HepG2 (cell line): ENCODE results near the gene CTSW. TPM values are rescaled to one million over a fixed set of nuclear protein-coding genes. Genes with fewer than 3 reads are reported as not detected.

Experiments used
- AFF4 ChIP-seq: sonication (generic); formaldehyde crosslinking; IDR thresholded peaks from 2 replicates; pipeline ENCODE4 v1.4.0; 2020; ENCODE audit warnings: missing genetic modification reagents
- CHCHD3 ChIP-seq: sonication (generic); formaldehyde crosslinking; IDR thresholded peaks from 2 replicates; pipeline ENCODE4 v1.8.0; 2022; ENCODE audit warnings: mild to moderate bottlenecking, missing genetic modification reagents, moderate library complexity
- DMAP1 ChIP-seq: IDR thresholded peaks from 2 replicates; pipeline ENCODE4 v1.6.1; 2016
- ERF ChIP-seq: IDR thresholded peaks from 2 replicates; pipeline ENCODE4 v1.6.1; 2018; ENCODE audit warnings: missing biosample characterization, missing genetic modification reagents
- FOXK1 ChIP-seq: sonication (generic); formaldehyde crosslinking; IDR thresholded peaks from 2 replicates; pipeline ENCODE4 v1.4.0; 2020; ENCODE audit warnings: low read depth, missing genetic modification reagents, borderline replicate concordance
- NRL ChIP-seq: sonication (generic); formaldehyde crosslinking; IDR thresholded peaks from 2 replicates; pipeline ENCODE4 v1.5.0; 2020; ENCODE audit warnings: missing genetic modification reagents, mild to moderate bottlenecking, moderate library complexity, borderline replicate concordance
- PHB2 ChIP-seq: fragments of 450-650 bp; IDR thresholded peaks from 2 replicates; pipeline ENCODE4 v1.6.1; 2018; ENCODE audit not compliant: partially characterized antibody
- TRAFD1 ChIP-seq: sonication (generic); formaldehyde crosslinking; IDR thresholded peaks from 2 replicates; pipeline ENCODE4 v1.5.1; 2020; ENCODE audit warnings: missing genetic modification reagents, mild to moderate bottlenecking, borderline replicate concordance
- ZNF367 ChIP-seq: sonication (generic); formaldehyde crosslinking; IDR thresholded peaks from 2 replicates; pipeline ENCODE4 v1.4.0; 2020; ENCODE audit warnings: missing genetic modification reagents, borderline replicate concordance
- ZNF383 ChIP-seq: sonication (generic); formaldehyde crosslinking; IDR thresholded peaks from 2 replicates; pipeline ENCODE4 v1.4.0; 2020; ENCODE audit warnings: missing genetic modification reagents, mild to moderate bottlenecking, borderline replicate concordance
- ZNF503 ChIP-seq: sonication (generic); formaldehyde crosslinking; IDR thresholded peaks from 2 replicates; pipeline ENCODE4 v1.4.0; 2020; ENCODE audit warnings: missing genetic modification reagents
- ZNF615 ChIP-seq: sonication (generic); formaldehyde crosslinking; IDR thresholded peaks from 2 replicates; pipeline ENCODE4 v1.5.0; 2020; ENCODE audit warnings: mild to moderate bottlenecking, missing genetic modification reagents, borderline replicate concordance
- polyA plus RNA-seq, 8 experiments: library from polyadenylated mRNA; depleted of rRNA in 3 of 8; stranded (reverse) in 7 of 8; unstranded in 1 of 8; fragments of >200 nt; fragmentation: Illumina TruSeq in 4 of 8; extraction: Trizol in 4 of 8; gene quantifications; 2 replicates each; pipeline versions ENCODE4 v1.2.1 to v1.2.3, GENCODE V29; 2011 to 2016; ENCODE audit warnings: low read depth in 4 of 8, missing spikeins in 1 of 8, mixed read lengths in 1 of 8; ENCODE audit not compliant: insufficient read depth in 1 of 8
- total RNA-seq, 5 experiments: library from RNA; depleted of rRNA; stranded (reverse); fragments of >200 nt; fragmentation: Illumina TruSeq; extraction: Trizol; gene quantifications; 2 replicates each; pipeline ENCODE4 v1.2.3, GENCODE V29; 2016; ENCODE audit warnings: low read depth in 1 of 5
- TF ChIP-seq, protein P1 (sequence below): sonication (generic); formaldehyde crosslinking; IDR thresholded peaks from 2 replicates; pipeline ENCODE4 v1.4.0; 2020; ENCODE audit warnings: missing genetic modification reagents

CTSW gene
- total and polyA plus RNA-seq, 2 of the 13 experiments (the other 11 are each of a cell fraction or from before 2014, with no cell fraction given) = 0.09 TPM; not detected in 1

- TF ChIP-seq TRAFD1 (CRISPR knock-in tag) (no peak), ZNF615 (CRISPR knock-in tag) (no peak), FOXK1 (no peak), NRL (CRISPR knock-in tag) (peak; percentile 75; the same call in 1 of the 2 replicates), ERF (peak; percentile 46), CHCHD3 (CRISPR knock-in tag) (no peak), PHB2 (no peak), ZNF367 (no peak), AFF4 (no peak; the same call in 1 of the 2 replicates), ZNF503 (CRISPR knock-in tag) (no peak), ZNF383 (CRISPR knock-in tag) (no peak), DMAP1 (CRISPR knock-in tag) (peak; percentile 90)
- TF ChIP-seq, protein P1, sequence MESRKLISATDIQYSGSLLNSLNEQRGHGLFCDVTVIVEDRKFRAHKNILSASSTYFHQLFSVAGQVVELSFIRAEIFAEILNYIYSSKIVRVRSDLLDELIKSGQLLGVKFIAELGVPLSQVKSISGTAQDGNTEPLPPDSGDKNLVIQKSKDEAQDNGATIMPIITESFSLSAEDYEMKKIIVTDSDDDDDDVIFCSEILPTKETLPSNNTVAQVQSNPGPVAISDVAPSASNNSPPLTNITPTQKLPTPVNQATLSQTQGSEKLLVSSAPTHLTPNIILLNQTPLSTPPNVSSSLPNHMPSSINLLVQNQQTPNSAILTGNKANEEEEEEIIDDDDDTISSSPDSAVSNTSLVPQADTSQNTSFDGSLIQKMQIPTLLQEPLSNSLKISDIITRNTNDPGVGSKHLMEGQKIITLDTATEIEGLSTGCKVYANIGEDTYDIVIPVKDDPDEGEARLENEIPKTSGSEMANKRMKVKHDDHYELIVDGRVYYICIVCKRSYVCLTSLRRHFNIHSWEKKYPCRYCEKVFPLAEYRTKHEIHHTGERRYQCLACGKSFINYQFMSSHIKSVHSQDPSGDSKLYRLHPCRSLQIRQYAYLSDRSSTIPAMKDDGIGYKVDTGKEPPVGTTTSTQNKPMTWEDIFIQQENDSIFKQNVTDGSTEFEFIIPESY (CRISPR knock-in tag) = no peak; the same call in 1 of the 2 replicates
Measured at GRCh38 chr11:65899356-65900124, 19.9 kb downstream of the CTSW start (continued).
